Measurements from ENCODE around the gene YPEL1.
A peak's percentile ranks its signal among the peaks of the same experiment; 100 is the strongest.
"Not testable (repeated sequence)": the region's sequence is repeated elsewhere in the genome, so short reads cannot be mapped to it uniquely, and the experiment has no call there.

The YPEL1 gene

DNA sequence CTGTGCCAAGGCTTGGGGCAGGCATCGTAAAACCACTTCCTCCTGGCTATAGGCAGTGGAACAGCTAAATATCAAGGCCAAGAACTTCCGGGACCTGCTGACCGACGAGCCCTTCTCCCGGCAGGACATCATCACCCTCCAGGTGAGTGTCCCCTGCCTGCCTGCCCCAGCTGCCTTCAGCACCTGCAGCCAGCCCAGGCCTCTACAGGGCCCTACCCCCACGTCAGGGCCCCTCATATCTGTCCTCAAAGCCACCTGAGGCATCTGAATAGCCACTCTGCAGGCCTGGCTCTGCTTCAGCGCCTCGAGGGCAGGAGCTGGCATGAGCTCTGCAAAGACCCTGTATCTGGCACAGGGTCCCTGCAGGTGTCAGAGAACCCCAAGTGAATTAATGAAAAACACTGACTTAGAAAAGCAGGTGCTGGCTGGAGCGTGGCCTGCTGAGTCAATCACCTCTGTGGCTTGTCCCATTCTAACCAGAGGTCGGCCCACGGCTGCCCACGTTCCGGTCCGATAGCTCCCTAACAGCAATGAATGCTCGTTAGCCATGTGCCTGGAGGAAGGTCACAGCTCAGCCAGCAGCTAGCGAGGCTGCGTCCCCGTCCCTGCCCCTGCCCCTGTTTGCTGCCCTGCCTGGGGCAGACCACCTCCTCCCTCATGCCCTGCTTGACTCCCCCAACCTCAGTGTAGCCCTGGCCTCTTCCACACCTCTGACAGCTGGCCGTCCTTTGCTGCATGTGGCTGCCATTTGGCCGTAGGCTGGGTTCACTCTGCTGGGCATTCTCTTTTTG lies 53.0 kb downstream of the YPEL1 start:
- DNase-seq, result no peak

DNA sequence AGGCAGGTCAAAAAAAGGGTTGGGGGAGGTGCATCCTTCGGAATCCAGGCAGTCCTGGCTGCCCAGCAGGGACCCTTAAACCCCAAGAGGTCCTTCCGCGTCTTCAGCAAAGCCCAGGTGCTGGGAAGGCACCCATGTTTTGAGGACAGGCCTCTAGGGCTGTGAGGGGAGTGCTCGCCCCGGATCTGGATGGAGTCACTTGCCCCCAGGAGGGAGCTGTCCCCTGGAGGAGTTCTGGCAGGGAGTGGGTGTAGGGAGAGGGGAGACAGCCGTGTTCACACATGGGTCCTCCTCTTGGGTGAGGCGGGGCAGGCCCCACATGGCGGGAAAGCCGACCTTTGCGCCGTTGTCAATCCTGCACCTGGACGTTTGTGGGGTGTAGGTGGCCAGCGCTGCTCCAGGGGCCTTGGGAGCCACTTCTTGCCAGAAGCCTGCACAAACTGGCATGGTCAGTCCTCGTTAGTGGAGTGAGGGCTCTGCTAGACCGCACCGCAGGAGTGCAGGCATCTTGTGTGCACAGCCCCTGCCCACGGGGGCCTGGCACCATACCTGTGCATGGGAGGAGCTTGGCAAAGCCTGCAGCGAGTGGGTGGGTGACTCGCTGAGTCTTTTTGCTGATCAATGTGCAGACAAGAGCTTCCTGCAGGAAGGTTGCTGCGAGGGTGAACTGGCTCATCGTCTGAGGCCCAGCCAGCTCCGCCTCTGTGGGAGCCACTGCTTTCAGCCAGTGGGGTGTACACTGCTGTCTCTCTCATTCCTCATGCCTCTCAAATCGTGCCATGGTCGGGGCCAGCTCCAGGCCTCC lies 53.8 kb downstream of the YPEL1 start:
- DNase-seq, result no peak

DNA sequence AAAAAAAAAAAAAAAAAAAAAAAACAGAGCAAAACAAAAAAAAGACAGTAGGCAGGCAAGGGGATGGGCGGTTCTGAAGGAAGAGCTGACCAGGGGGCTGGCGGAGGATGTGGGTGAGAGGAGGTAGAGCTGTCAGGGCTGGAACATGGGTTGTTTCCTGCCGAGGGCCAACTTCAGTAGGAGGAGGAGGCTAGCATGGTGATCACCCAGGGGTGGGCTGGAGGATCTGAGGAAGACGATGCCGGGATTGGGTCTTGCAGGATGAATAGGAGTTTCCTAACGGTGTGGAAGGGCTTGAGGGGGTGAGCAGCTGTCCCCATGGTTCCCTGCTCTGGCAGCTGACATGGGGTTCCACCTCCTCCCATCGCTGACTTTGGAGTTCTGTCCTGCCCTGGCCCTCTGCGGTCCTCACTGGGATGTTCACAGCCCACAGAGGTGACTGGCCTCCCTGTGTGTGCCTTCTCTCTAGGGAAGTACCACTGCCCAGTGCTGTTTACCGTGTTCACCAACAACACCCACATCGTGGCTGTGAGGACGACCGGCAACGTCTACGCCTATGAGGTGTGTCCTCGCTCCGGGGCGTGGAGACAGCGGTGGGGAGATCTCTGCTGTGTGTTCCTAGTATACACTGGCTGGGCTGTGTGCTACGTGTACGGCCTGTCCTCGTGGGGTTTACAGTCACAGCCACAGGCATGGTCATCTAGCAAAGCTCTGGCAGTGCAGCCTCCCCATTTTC lies 54.6 kb downstream of the YPEL1 start:
- no peak for DNase-seq

DNA sequence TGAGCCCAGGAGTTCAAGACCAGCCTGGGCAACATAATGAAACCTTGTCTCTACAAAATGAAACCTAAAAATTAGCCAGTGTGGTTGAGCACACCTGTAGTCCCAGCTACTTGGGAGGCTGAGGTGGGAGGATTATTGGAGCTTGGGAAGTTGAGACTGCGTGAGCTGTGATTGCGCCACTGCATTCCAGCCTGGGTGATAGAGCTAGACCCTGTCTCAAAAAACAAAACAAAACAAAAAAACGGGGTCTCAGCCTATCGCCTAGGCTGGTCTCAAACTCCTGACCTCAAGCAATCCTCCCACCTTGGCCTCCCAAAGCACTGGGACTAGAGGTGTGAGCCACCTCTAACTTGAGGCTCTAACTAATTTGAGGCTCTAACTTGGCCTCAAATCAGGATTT lies 56.2 kb downstream of the YPEL1 start:
- no peak for DNase-seq

DNA sequence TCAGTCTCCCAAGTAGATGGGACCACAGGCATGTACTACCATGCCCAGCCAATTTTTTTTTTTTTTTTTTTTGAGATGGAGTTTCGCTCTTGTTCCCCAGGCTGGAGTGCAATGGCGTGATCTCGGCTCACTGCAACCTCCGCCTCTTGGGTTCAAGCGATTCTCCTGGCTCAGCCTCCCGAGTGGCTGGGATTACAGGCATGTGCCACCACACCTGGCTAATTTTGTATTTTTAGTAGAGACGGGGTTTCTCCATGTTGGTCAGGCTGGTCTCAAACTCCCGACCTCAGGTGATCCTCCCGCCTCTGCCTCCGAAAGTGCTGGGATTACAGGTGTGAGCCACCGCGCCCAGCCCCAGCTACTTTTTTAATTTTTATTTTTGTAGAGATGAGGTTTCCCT lies 56.8 kb downstream of the YPEL1 start:
- not testable (repeated sequence) for DNase-seq

DNA sequence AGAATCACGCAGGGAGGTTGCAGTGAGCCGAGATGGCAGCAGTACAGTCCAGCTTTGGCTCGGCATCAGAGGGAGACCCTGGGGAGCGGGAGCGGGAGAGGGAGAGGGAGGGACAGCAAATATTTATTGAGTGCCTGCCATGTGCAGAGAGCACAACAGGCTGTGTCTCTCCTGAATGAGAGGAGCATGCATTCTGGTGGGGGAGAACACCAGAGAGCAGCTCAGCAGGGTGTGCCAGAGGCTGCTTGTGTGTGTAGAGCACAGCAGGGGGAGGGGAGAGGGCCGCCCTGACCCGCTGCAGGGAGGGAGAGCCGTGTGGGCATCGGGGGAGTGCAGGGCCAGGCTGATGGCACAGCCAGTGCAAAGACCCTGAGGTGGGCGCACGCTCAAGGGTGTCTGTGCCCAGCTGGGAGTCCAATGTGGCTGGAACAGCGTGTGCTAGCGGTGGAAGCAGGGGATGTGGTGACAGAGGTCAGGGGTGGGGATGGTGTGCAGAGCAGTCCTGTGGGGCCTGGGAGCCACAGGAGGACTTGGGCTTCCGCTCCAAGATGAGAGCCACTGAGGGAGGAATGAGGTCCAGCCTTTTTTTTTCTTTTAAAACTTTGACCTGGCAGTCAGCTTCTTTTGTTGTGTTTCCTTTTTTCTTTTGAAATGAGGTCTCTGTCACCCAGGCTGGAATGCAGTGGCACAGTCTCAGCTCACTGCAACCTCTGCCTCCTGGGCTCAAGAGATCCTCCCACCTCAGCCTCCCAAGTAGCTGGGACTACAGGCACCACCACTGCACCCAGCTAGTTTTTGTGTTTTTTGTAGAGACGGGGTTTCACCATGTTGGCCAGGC lies 57.8 kb downstream of the YPEL1 start:
- DNase-seq, result no peak

DNA sequence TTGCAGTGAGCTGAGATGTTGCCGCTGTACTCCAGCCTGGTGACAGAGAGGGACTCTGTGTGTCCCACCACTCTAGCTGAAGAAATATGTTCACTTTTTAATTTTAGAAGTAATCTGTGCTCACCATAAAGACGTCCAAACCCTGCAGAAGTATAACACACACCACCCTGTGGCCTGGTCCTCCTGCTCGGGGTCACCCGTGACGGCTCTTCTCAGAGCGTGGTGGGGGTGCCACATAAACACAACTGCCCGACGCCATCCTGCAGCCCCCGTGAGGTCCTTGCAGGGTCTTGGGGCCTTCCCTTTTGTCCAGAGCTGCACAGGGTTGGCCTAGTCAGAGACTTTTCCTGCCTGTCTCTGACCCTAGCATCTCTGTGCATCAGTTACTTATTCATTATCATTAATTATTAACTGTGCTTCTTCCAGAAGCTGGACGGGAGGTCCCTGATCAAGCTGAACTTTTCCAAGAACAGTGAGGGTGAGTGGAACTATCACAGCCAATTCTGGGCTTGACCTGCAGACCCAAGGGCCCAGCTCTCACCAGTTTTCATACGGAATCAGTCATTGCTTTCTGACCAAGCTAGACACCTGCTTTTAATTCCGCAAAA lies 60.9 kb downstream of the YPEL1 start:
- DNase-seq, result no peak

DNA sequence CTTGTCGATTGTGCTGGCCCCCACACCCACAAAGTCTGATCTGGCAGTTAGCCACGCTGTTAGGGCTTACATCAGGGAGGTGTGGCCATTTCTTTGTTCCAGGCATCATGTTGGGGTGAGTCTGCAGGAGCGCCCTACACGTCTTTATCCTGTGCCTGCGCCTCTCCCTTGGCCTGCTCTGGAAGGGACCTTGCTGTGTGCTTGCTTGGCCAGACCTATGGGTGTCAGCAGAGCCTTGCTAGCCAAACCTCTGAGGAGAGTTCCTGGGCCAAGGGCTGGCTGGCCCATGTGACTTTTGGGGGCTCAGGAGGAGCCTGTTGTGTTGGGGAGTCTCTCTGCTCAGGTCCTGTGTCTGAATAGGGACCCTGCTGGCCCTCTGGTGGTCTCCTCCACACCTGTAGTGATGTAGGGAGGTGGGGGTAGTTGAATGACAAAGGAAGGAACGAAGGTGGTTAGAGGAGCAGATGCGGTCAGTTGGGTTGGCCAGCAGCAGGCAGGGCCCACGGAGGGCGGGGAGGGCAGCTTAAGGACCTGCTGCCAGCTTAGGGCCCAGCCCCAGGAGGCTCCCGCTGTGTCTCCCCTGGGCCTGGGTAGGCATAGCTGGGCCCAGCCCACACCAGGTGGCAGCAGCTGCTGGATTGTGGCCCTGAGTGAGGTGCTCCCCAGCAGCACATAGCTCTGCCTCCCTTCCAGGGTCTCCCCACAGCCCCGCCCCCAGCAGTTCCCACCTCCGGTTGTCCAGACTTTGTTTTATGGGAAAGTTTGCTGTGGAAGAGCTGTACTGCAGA lies 61.9 kb downstream of the YPEL1 start:
- DNase-seq, result no peak

DNA sequence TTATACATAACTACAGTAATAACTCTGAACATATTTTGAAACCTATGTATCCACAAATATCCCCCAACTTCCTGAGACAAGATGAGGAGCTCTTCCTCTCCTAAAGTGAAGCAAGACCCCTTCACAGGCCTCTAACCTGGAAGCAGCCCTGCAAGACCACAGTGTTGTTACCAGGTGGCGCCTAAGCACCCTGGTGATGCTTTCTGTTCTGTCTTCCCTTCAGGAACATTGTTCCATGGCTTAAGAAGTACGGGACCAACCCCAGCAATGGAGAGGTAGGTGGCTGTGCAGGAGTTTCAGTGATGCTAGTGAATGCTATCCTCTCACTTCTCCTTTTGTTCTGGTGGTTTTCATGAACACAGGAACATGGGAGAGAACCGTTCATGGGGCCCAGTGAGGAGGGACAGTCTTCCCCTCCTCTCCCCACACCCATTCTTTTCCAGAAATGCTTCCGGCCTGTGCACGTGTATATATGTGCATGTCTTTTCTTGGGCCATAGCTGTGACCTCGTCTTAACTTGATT lies 63.4 kb downstream of the YPEL1 start:
- no peak for DNase-seq

DNA sequence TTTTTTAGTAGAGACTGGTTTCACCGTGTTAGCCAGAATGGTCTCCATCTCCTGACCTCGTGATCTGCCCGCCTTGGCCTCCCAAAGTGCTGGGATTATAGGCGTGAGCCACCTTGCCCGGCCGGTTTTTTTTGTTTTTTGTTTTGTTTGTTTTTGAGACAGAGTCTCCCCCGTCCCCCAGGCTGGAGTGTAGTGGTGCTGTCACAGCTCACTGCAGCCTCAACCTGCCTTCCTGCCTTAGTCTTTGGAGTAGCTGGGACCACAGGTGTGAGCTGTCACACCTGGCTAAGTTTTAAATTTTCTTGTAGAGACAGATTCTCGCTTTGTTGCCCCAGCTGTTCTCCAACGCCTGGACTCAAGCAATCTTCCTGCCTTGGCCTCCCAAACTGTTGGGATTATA lies 66.6 kb downstream of the YPEL1 start:
- DNase-seq, result no peak

DNA sequence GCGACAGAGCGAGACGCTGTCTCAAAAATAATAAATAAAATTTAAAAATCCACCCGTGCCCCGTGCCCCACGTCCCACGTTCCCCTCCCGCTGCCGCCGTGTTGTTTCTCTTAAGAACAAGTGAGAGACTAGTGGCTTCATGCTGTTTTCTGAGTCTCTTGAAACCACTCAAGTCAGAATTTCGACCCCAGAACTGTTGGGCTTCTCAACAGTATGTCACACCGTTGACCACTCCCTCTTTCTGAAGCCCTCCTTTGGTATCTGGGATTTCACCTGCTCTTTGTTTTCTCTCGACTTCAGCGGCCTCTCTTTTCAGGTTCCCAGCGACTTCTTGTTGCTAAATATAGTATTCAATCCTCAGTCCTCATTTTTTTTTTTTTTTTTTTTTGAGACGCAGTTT lies 68.8 kb downstream of the YPEL1 start:
- DNase-seq, result no peak

DNA sequence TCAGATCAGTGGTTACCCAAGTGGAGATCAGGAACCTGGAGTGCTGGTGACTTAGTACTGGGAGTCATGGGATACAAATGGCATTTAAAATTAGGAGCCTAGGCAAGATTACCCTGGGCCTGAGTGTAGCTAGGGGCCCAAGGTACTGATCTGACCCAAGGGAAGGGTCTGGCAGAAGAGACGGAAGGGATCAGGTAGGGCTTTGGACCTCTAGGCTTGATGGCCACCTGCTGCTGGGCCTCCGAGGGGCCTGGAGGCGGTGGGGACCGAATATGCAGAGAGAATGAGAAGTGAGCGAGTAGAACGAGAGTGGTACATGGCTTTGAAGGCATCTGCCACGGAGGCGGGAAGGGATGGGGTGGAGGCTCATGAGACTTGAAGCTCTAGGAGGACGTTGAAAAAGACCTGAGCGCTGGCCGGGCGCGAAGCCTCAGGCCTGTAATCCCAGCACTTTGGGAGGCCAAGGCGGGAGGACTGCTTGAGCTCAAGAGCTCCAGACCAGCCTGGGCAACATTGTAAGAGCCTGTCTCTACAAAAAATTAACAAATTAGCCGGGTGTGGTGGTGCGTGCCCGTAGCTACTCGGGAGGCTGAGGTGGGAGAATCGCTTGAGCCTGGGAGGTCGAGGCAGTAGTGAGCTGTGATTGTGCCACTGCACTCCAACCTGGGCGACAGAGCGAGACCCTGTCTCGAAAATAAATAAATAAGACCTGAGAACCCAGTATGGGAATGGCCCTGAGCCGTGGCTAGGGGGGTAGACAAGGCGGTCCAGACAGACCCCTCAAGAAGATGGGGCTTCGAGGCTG lies 70.3 kb downstream of the YPEL1 start:
- DNase-seq, result no peak

DNA sequence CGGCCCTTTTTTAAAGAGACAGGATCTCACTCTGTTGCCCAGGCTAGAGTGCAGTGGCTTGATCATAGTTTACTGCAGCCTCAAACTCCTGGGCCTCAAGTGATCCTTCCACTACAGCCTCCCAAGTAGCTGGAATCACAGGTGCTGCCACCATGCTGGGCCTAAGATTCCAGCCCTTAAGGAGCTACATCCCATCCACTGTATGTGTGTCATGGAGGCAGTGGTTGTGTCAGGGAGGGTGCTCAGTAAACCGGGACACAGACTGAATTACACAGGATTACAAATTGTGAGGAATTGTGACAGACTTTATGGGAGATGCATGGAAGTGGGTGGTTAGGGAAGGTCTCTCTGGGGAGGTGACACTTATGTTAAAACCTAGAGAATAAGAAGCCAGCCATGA lies 71.9 kb downstream of the YPEL1 start:
- no peak for DNase-seq

DNA sequence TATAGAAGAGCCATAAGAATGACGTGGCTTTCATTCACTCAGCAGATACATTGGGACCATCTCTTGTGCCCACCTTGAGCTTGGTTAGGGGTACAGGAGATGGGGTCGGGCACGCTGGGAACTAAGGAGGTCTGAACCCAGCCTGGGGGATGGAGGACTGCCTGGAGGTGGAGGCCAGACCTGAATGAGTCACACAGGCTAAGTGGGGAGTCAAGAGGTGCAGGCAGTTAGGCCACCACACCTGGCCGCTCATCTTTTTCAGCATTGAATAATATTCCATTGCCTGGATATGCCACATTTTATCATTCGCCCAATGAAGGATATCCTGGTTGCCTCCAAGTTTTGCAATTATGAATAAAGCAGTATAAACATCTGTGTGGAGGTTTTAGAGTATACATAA lies 73.6 kb downstream of the YPEL1 start:
- no peak for DNase-seq

DNA sequence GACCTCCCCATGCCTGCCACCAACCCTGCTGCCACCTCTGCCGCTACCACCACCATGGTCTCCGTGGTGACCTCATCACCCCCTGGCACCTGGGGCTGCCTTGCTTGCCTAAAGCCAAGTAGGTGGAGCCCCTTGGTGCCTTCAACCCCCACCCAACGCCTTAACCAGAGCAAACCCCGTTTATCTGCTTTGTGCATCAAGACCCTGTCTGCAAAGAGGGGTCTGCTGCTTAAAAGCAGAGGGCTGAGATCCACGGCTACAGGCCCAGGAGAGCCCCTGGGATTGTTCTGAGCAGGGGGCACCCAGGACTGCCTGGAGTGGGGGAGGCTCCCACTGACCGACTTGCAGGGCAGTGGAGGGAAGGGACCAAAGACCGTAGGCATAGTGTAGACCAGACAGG lies 74.7 kb downstream of the YPEL1 start:
- no peak for DNase-seq

DNA sequence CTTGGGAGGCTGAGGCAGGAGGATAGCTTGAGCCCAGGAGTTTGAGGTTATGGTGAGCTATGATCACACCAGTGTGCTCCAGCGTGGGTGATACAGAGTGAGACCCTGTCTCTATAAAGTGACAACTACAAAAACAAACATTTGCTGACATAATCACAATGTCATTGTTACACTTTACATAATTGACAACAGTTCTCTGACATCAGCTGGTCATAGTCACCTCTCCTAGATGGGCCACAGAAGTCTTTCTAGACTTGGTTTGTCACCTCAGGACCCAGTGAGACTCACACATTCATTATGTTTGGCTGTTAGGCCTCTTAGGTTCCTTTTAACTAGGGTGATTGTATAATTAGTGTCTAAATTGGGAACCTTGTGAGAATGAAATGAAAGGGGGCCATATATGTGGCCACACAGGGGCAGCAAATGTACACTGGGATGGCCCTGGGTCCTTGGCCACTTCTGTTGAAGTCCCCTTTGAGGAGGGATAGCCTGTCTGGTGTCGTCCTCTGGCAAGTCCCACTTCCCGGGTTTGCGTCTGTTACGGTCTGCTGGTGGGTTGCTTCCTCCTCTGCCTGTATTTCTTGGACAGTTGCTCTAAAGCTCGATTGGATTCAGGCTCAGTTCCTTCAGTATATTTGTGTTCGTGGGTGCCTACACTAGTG lies 75.6 kb downstream of the YPEL1 start:
- DNase-seq, result no peak

DNA sequence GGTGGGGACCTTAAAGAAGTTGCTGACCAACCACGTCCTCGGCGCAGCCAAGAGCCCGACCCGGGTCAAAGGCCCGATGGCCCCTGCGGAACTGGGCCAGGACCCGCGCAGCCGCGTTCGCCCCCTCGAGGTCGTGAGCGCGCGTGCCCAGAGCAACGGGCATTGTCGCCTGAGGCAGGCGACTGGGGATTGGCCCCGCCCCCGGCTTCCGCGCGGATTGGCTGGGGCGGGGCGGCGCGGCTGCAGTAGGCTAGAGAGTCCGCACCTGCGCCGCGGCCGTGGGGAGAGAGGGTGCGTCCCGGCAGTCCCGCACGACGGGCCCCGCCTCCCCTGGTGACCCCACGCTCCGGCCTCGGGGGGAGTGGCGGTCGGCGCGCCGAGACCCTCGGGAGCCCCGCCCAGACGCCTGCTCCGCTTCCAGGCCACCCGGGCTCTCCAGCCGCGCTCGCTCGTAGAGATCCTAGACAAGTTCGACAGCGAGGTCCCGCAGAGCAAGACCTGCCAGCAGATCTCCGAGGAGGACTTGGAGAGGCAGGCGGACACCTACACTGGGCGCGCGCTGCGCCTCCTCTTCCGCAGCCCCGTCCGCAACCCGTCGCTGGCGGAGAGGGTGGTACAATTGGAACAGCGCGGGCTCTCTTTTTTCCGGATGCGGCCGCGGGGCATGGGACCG lies 78.1 kb downstream of the YPEL1 start:
- peak; percentile 26 to 39 for DNase-seq

DNA sequence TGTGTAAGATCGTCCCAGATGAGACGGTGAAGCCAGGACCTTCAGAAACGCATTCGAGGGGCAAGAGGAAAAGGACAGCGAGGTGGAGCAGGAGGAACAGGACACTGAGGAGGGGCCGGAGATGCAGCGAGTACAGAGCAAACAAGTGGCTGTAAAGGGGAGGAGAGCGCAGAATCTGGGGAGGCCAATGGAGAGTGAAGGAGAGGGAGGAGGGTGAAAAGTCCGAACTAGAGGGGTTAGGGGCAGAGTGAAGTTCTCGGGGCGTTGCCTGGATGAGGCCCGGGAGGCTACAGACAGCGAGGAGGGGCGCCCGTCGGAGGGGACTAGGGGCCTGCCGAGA lies 78.6 kb downstream of the YPEL1 start:
- DNase-seq, result no peak

All from bone marrow (tissue), 2 donors.